ENCODE data around the gene DMD. TPM values are rescaled to one million over a fixed set of nuclear protein-coding genes. Genes with fewer than 3 reads are reported as not detected.

DMD gene
- polyA plus RNA-seq, 1 donor from 2014 or later: 21.6 TPM

GRCh38 chrX:31600823-31601222 lies 1610.5 kb downstream of the DMD start:
- no peaks in the 10 kb centered on the region for H3K9me3 ChIP-seq (ENCODE audit: low read length)
- no peak overlapping the region for H3K4me3 ChIP-seq (ENCODE audit: low read length)
- H3F3A ChIP-seq (ENCODE audit: insufficient read depth, low read length, poor library complexity, severe bottlenecking): no peaks in the 10 kb centered on the region
- H3K9ac ChIP-seq (ENCODE audit: low read length): no peak overlapping the region
- H3K27ac ChIP-seq (ENCODE audit: low read length): no peak overlapping the region
- TF ChIP-seq EZH2 (IDR thresholded peaks at IDR 0.05; ENCODE audit: borderline replicate concordance, insufficient read depth, low read length, poor library complexity, severe bottlenecking) (no peak), TAF1 (IDR thresholded peaks at IDR 0.05; ENCODE audit: low read depth) (no peak), EP300 (conservative IDR thresholded peaks at IDR 0.05; ENCODE audit: poor library complexity, severe bottlenecking) (no peak), POLR2AphosphoS5 (IDR thresholded peaks at IDR 0.05) (no peak)
- no peaks in the 10 kb centered on the region for H3K36me3 ChIP-seq (ENCODE audit: insufficient read depth, low read length)
- H3K79me2 ChIP-seq (replicated peaks; ENCODE audit: insufficient read depth, low read length): no peaks in the 10 kb centered on the region
- H3K9me2 ChIP-seq (ENCODE audit: insufficient read depth, low read length): no peaks in the 10 kb centered on the region
- no peaks in the 10 kb centered on the region for H3K27me3 ChIP-seq (ENCODE audit: insufficient read depth, low read depth, low read length)
- no peaks in the 10 kb centered on the region for H4K20me1 ChIP-seq (ENCODE audit: insufficient read depth)
- no peak overlapping the region for H2AFZ ChIP-seq (ENCODE audit: low read depth, low read length)
- no peak overlapping the region for H3K4me2 ChIP-seq (ENCODE audit: low read length)

GRCh38 chrX:31593353-31593752 lies 1618.0 kb downstream of the DMD start:
- Histone ChIP-seq H3K4me3 (ENCODE audit: low read length) (no peak overlapping the region), H3K9me3 (ENCODE audit: low read length) (no peaks in the 10 kb centered on the region), H3K79me2 (replicated peaks; ENCODE audit: insufficient read depth, low read length) (no peaks in the 10 kb centered on the region), H3K36me3 (ENCODE audit: insufficient read depth, low read length) (no peaks in the 10 kb centered on the region), H3K27ac (ENCODE audit: low read length) (no peak overlapping the region), H3K9me2 (ENCODE audit: insufficient read depth, low read length) (no peaks in the 10 kb centered on the region), H4K20me1 (ENCODE audit: insufficient read depth) (no peaks in the 10 kb centered on the region), H3F3A (ENCODE audit: insufficient read depth, low read length, poor library complexity, severe bottlenecking) (no peaks in the 10 kb centered on the region), H3K9ac (ENCODE audit: low read length) (no peak overlapping the region), H3K4me2 (ENCODE audit: low read length) (no peak overlapping the region), H2AFZ (ENCODE audit: low read depth, low read length) (no peak overlapping the region), H3K27me3 (ENCODE audit: insufficient read depth, low read depth, low read length) (no peaks in the 10 kb centered on the region)
- TF ChIP-seq CTCF (IDR thresholded peaks at IDR 0.05; ENCODE audit: poor library complexity, severe bottlenecking) (no peak), EP300 (conservative IDR thresholded peaks at IDR 0.05; ENCODE audit: poor library complexity, severe bottlenecking) (no peak), RAD21 (conservative IDR thresholded peaks at IDR 0.05) (no peak), REST (IDR thresholded peaks at IDR 0.05; ENCODE audit: borderline replicate concordance) (no peak), MXI1 (conservative IDR thresholded peaks at IDR 0.05; ENCODE audit: poor library complexity, severe bottlenecking) (no peak), SMC3 (conservative IDR thresholded peaks at IDR 0.05; ENCODE audit: poor library complexity) (no peak), EZH2 (IDR thresholded peaks at IDR 0.05; ENCODE audit: borderline replicate concordance, insufficient read depth, low read length, poor library complexity, severe bottlenecking) (no peak), TAF1 (IDR thresholded peaks at IDR 0.05; ENCODE audit: low read depth) (no peak), POLR2AphosphoS5 (IDR thresholded peaks at IDR 0.05) (no peak)
